GM23338 (cell line): ENCODE data around the gene CRKL. TPM values are rescaled to one million over a fixed set of nuclear protein-coding genes. Genes with fewer than 3 reads are reported as not detected.

Source experiments
- ATAC-seq: fragments of 200-7000 bp; cut with Tn5 transposase; 3 replicates; pipeline ENCODE4 v1.9.1; 2020
- DNase-seq: peaks from one replicate; pipeline ENCODE4 v3.0.0-alpha.2; 2015; ENCODE audit warnings: low spot score
- H2AFZ ChIP-seq: fragments of 200-600 bp; sonication (generic); 2 replicates; pipeline ENCODE4 v1.8.0; 2016; ENCODE audit warnings: antibody characterized with exemption, mild to moderate bottlenecking, moderate library complexity
- H3F3A ChIP-seq: fragments of 200-600 bp; sonication (generic); replicated peaks from 2 replicates; pipeline ENCODE4 v1.8.0; 2017; ENCODE audit warnings: antibody characterized with exemption, mixed run types, low read depth
- H3K27ac ChIP-seq: fragments of 200-600 bp; sonication (generic); 2 replicates; pipeline ENCODE4 v1.6.1; 2016; ENCODE audit warnings: low read depth
- H3K27me3 ChIP-seq: fragments of 200-600 bp; sonication (generic); 2 replicates; pipeline ENCODE4 v1.8.0; 2016; ENCODE audit warnings: mild to moderate bottlenecking, mixed run types, moderate library complexity; ENCODE audit not compliant: insufficient read depth
- H3K36me3 ChIP-seq: fragments of 200-600 bp; sonication (generic); 2 replicates; pipeline ENCODE4 v1.8.0; 2016; ENCODE audit warnings: mild to moderate bottlenecking; ENCODE audit not compliant: insufficient read depth
- H3K4me1 ChIP-seq: fragments of 200-600 bp; sonication (generic); 2 replicates; pipeline ENCODE4 v1.8.0; 2016; ENCODE audit warnings: mild to moderate bottlenecking, moderate library complexity; ENCODE audit not compliant: insufficient read depth
- H3K4me2 ChIP-seq: fragments of 200-600 bp; sonication (generic); 2 replicates; pipeline ENCODE4 v1.7.1; 2017; ENCODE audit warnings: mixed run types
- H3K4me3 ChIP-seq: fragments of 200-600 bp; sonication (generic); 2 replicates; pipeline ENCODE4 v1.6.1; 2016; ENCODE audit warnings: mixed run types
- H3K79me2 ChIP-seq: fragments of 200-600 bp; sonication (generic); replicated peaks from 2 replicates; pipeline ENCODE4 v1.8.0; 2017; ENCODE audit warnings: mild to moderate bottlenecking; ENCODE audit not compliant: insufficient read depth
- H3K9me2 ChIP-seq: fragments of 200-600 bp; sonication (generic); 2 replicates; pipeline ENCODE4 v1.8.0; 2017; ENCODE audit not compliant: insufficient read depth
- H4K20me1 ChIP-seq: fragments of 200-600 bp; sonication (generic); replicated peaks from 2 replicates; pipeline ENCODE4 v1.8.0; 2017; ENCODE audit warnings: mild to moderate bottlenecking; ENCODE audit not compliant: insufficient read depth
- H3K27ac Mint-ChIP-seq: 2 replicates; pipeline ENCODE4 v1.8.0; 2020; ENCODE audit warnings: inconsistent platforms, mild to moderate bottlenecking, moderate library complexity, mixed read lengths
- H3K27me3 Mint-ChIP-seq: 3 replicates; pipeline ENCODE4 v1.8.0; 2022; ENCODE audit warnings: low read depth, mild to moderate bottlenecking, moderate library complexity, mixed read lengths, inconsistent platforms; ENCODE audit not compliant: insufficient read depth, poor library complexity
- H3K36me3 Mint-ChIP-seq: 3 replicates; pipeline ENCODE4 v1.8.0; 2021; ENCODE audit warnings: low read depth, mild to moderate bottlenecking, inconsistent platforms, moderate library complexity, mixed read lengths
- H3K4me1 Mint-ChIP-seq: 3 replicates; pipeline ENCODE4 v1.8.0; 2020; ENCODE audit warnings: mild to moderate bottlenecking, inconsistent platforms, mixed read lengths
- H3K4me3 Mint-ChIP-seq: 3 replicates; pipeline ENCODE4 v1.8.0; 2021; ENCODE audit warnings: moderate library complexity, mild to moderate bottlenecking, inconsistent platforms, mixed read lengths
- H3K9me3 Mint-ChIP-seq: 3 replicates; pipeline ENCODE4 v1.8.0; 2020; ENCODE audit warnings: moderate library complexity, mild to moderate bottlenecking, inconsistent platforms, mixed read lengths
- CTCF ChIP-seq, 2 experiments: fragments of 200-600 bp in 1 of 2; sonication (generic) in 1 of 2; conservative IDR thresholded peaks; 2 replicates each; pipeline versions ENCODE4 v1.5.1 to v1.6.1; 2016 to 2017; ENCODE audit warnings: antibody characterized with exemption in 2 of 2, low read depth in 2 of 2, mild to moderate bottlenecking in 2 of 2, moderate library complexity in 1 of 2
- ZNF462 ChIP-seq: fragments of 250-450 bp; sonication (Bioruptor Pico); IDR thresholded peaks from 2 replicates; pipeline ENCODE4 v1.5.0; 2020; ENCODE audit warnings: mild to moderate bottlenecking, moderate library complexity
- polyA plus RNA-seq: library from polyadenylated mRNA; unstranded; fragments of >200 nt; fragmentation: Nextera tagmentation; extraction: Ambion mirVana; gene quantifications from 2 replicates; pipeline ENCODE4 v1.2.1, GENCODE V29; 2016
- total RNA-seq: library from RNA; depleted of rRNA; stranded (reverse); fragments of >200 nt; shearing (Covaris generic); gene quantifications from 2 replicates; pipeline ENCODE4 v1.2.3, GENCODE V29; 2014

CRKL gene
- total and polyA plus RNA-seq, 2 experiments from 2014 or later = 39.5 to 104 TPM

GRCh38 chr22:20904008-20904979, 12.9 kb upstream of the CRKL start:
- no peak overlapping the region for H3K27ac Mint-ChIP-seq
- H3K4me1 ChIP-seq = no peaks in the 10 kb centered on the region
- no peak overlapping the region for H2AFZ ChIP-seq
- no peak overlapping the region for H3K4me2 ChIP-seq
- no peak overlapping the region for H3K27ac ChIP-seq
- H4K20me1 ChIP-seq = no peaks in the 10 kb centered on the region
- H3K27me3 ChIP-seq = no peaks in the 10 kb centered on the region
- H3K36me3 Mint-ChIP-seq = no peaks in the 10 kb centered on the region
- no peak overlapping the region for H3K4me3 ChIP-seq
- no peaks in the 10 kb centered on the region for H3K4me1 Mint-ChIP-seq
- H3K9me3 Mint-ChIP-seq = no peaks in the 10 kb centered on the region
- H3K27me3 Mint-ChIP-seq = peaks cover 7% of the 10 kb centered on the region
- H3K36me3 ChIP-seq = no peaks in the 10 kb centered on the region
- ATAC-seq (no peak), DNase-seq (no peak)
- no peaks in the 10 kb centered on the region for H3K79me2 ChIP-seq
- no peak overlapping the region for H3K4me3 Mint-ChIP-seq
- TF ChIP-seq CTCF (conservative IDR thresholded peaks at IDR 0.05; ENCODE audit: low read depth in 2 of 2) = no peak
- no peak for TF ChIP-seq ZNF462 (CRISPR knock-in tag)
- H3F3A ChIP-seq = no peaks in the 10 kb centered on the region
- H3K9me2 ChIP-seq = no peaks in the 10 kb centered on the region
